OCI-LY1 (cell line): ENCODE results near the gene CTNNA1.

Source experiments
- H2AFZ ChIP-seq: fragments of 200-600 bp; sonication (generic), shearing (Covaris generic); 2 replicates; pipeline ENCODE4 v1.6.0; 2014; ENCODE audit warnings: antibody characterized with exemption, mild to moderate bottlenecking, low read length
- H3F3A ChIP-seq: fragments of 200-600 bp; sonication (generic), shearing (Covaris generic); 2 replicates; pipeline ENCODE4 v1.6.0; 2014; ENCODE audit warnings: mild to moderate bottlenecking, antibody characterized with exemption, low read length, moderate library complexity; ENCODE audit not compliant: insufficient read depth
- H3K27ac ChIP-seq: fragments of 200-600 bp; sonication (generic); 2 replicates; pipeline ENCODE4 v1.5.1; 2014; ENCODE audit warnings: low read length, mixed run types, mild to moderate bottlenecking, low read depth; ENCODE audit not compliant: poor library complexity, severe bottlenecking
- H3K27me3 ChIP-seq: fragments of 200-600 bp; sonication (generic); 2 replicates; pipeline ENCODE4 v1.6.0; 2014; ENCODE audit warnings: antibody characterized with exemption, mild to moderate bottlenecking, low read length, moderate library complexity; ENCODE audit not compliant: insufficient read depth
- H3K36me3 ChIP-seq: fragments of 200-600 bp; sonication (generic); 2 replicates; pipeline ENCODE4 v1.6.1; 2014; ENCODE audit warnings: mild to moderate bottlenecking, antibody characterized with exemption, low read length, moderate library complexity, mixed read lengths; ENCODE audit not compliant: insufficient read depth
- H3K4me1 ChIP-seq: fragments of 200-600 bp; sonication (generic); 2 replicates; pipeline ENCODE4 v1.5.1; 2014; ENCODE audit warnings: mild to moderate bottlenecking, low read length, moderate library complexity; ENCODE audit not compliant: insufficient read depth, severe bottlenecking
- H3K4me2 ChIP-seq: fragments of 200-600 bp; sonication (generic), shearing (Covaris generic); 2 replicates; pipeline ENCODE4 v1.6.1; 2014; ENCODE audit warnings: low read length
- H3K4me3 ChIP-seq: fragments of 200-600 bp; sonication (generic); 2 replicates; pipeline ENCODE4 v1.5.1; 2014; ENCODE audit warnings: low read length, low read depth, mild to moderate bottlenecking, mixed read lengths; ENCODE audit not compliant: poor library complexity, severe bottlenecking
- H3K79me2 ChIP-seq: fragments of 200-600 bp; shearing (Covaris generic); 2 replicates; pipeline ENCODE4 v1.6.1; 2016; ENCODE audit warnings: mixed run types, low read length, mixed read lengths; ENCODE audit not compliant: insufficient read depth
- H3K9ac ChIP-seq: fragments of 200-600 bp; sonication (generic), shearing (Covaris generic); 2 replicates; pipeline ENCODE4 v1.6.1; 2014; ENCODE audit warnings: mild to moderate bottlenecking, low read length, mixed read lengths
- H3K9me2 ChIP-seq: fragments of 200-600 bp; sonication (generic), shearing (Covaris generic); 2 replicates; pipeline ENCODE4 v1.6.1; 2014; ENCODE audit warnings: low read depth, mild to moderate bottlenecking, low read length, mixed read lengths
- H3K9me3 ChIP-seq: fragments of 200-600 bp; shearing (Covaris generic); 2 replicates; pipeline ENCODE4 v1.6.1; 2014; ENCODE audit warnings: low read length, mixed read lengths
- H4K20me1 ChIP-seq: fragments of 200-600 bp; sonication (generic), shearing (Covaris generic); 2 replicates; pipeline ENCODE4 v1.6.0; 2016; ENCODE audit warnings: mild to moderate bottlenecking, low read length; ENCODE audit not compliant: insufficient read depth
- CTCF ChIP-seq: fragments of 200-600 bp; sonication (generic), shearing (Covaris generic); IDR thresholded peaks from 2 replicates; pipeline ENCODE4 v1.5.1; 2017; ENCODE audit warnings: mild to moderate bottlenecking, antibody characterized with exemption, low read length, moderate library complexity, mixed read lengths
- EZH2 ChIP-seq: fragments of 200-600 bp; sonication (generic), shearing (Covaris generic); IDR thresholded peaks from 2 replicates; pipeline ENCODE4 v1.8.0; 2017; ENCODE audit warnings: borderline replicate concordance, mixed run types, mild to moderate bottlenecking, antibody characterized with exemption, low read length, moderate library complexity, mixed read lengths

The CTNNA1 gene

GRCh38 chr5:138955013-138955660 is 201.9 kb downstream of the CTNNA1 start:
- Histone ChIP-seq H3K36me3 (no peaks in the 10 kb centered on the region), H3K27ac (no peak overlapping the region), H3K4me3 (no peak overlapping the region), H3K9me3 (no peaks in the 10 kb centered on the region), H3K9me2 (no peaks in the 10 kb centered on the region), H3K4me2 (no peak overlapping the region), H3K9ac (no peak overlapping the region), H3F3A (no peaks in the 10 kb centered on the region), H3K79me2 (no peaks in the 10 kb centered on the region), H2AFZ (no peak overlapping the region), H3K4me1 (peaks cover 15% of the 10 kb centered on the region), H4K20me1 (no peaks in the 10 kb centered on the region), H3K27me3 (no peaks in the 10 kb centered on the region)
- TF ChIP-seq CTCF (no peak), EZH2 (no peak)

GRCh38 chr5:138955671-138956295 is 202.6 kb downstream of the CTNNA1 start:
- Histone ChIP-seq H3K27me3 (no peaks in the 10 kb centered on the region), H4K20me1 (no peaks in the 10 kb centered on the region), H2AFZ (no peak overlapping the region), H3K9me2 (no peaks in the 10 kb centered on the region), H3K4me3 (no peak overlapping the region), H3K27ac (no peak overlapping the region), H3K9ac (no peak overlapping the region), H3K4me2 (no peak overlapping the region), H3K9me3 (no peaks in the 10 kb centered on the region), H3F3A (no peaks in the 10 kb centered on the region), H3K36me3 (no peaks in the 10 kb centered on the region), H3K79me2 (no peaks in the 10 kb centered on the region), H3K4me1 (peaks cover 15% of the 10 kb centered on the region)
- TF ChIP-seq CTCF (no peak), EZH2 (no peak)

GRCh38 chr5:138956801-138957200 is 203.6 kb downstream of the CTNNA1 start:
- Histone ChIP-seq H3K27ac (no peak overlapping the region), H3K36me3 (no peaks in the 10 kb centered on the region), H4K20me1 (no peaks in the 10 kb centered on the region), H3K27me3 (no peaks in the 10 kb centered on the region), H2AFZ (no peak overlapping the region), H3K9me3 (no peaks in the 10 kb centered on the region), H3K9me2 (no peaks in the 10 kb centered on the region), H3K4me3 (no peak overlapping the region), H3K4me2 (no peak overlapping the region), H3K79me2 (no peaks in the 10 kb centered on the region), H3K4me1 (peaks cover 15% of the 10 kb centered on the region), H3K9ac (no peak overlapping the region), H3F3A (no peaks in the 10 kb centered on the region)
- TF ChIP-seq EZH2 = no peak
- TF ChIP-seq CTCF = no peak
